Keratinocyte (primary cell): ENCODE measurements around the gene RELT. TPM values are rescaled to one million over a fixed set of nuclear protein-coding genes. Genes with fewer than 3 reads are reported as not detected.
A peak's percentile ranks its signal among the peaks of the same experiment; 100 is the strongest.

Experiments
- DNase-seq: peaks from one replicate; pipeline ENCODE4 v3.0.0-alpha.2; 2011; ENCODE audit warnings: low read depth, missing footprints, low spot score
- FAIRE-seq: peaks from 2 replicates; lab custom pipeline; 2011; peaks lifted over from hg19 to GRCh38; lab: Jason Lieb, UNC
- H2AFZ ChIP-seq: 2 replicates; pipeline ENCODE4 v1.6.0; 2012; ENCODE audit warnings: low read length, control low read depth, inconsistent platforms; ENCODE audit not compliant: control insufficient read depth
- H3K27ac ChIP-seq: 2 replicates; pipeline ENCODE4 v1.5.1; 2011; ENCODE audit warnings: low read length; ENCODE audit not compliant: control insufficient read depth, insufficient read depth
- H3K27me3 ChIP-seq: 3 replicates; pipeline ENCODE4 v1.6.0; 2011; ENCODE audit warnings: low read length; ENCODE audit not compliant: control insufficient read depth, insufficient read depth; ENCODE audit errors: extremely low read depth
- H3K36me3 ChIP-seq, 2 experiments: 2 replicates in 1 of 2; 3 replicates in 1 of 2; pipeline ENCODE4 v1.5.1; 2011; ENCODE audit warnings: low read length in 2 of 2, mild to moderate bottlenecking in 1 of 2; ENCODE audit not compliant: control insufficient read depth in 2 of 2, insufficient read depth in 2 of 2; ENCODE audit errors: extremely low read depth in 1 of 2
- H3K4me1 ChIP-seq: 3 replicates; pipeline ENCODE4 v1.5.1; 2011; ENCODE audit warnings: low read length; ENCODE audit not compliant: control insufficient read depth, insufficient read depth; ENCODE audit errors: extremely low read depth
- H3K4me2 ChIP-seq: 3 replicates; pipeline ENCODE4 v1.6.0; 2011; ENCODE audit warnings: low read depth, low read length; ENCODE audit not compliant: control insufficient read depth, insufficient read depth; ENCODE audit errors: extremely low read depth
- H3K4me3 ChIP-seq, 3 experiments: fragments of 200-600 bp in 1 of 3; sonication (generic) in 1 of 3; 2 replicates in 2 of 3; 3 replicates in 1 of 3; pipeline ENCODE4 v1.5.1; 2011 to 2016; ENCODE audit warnings: low read length in 3 of 3, mild to moderate bottlenecking in 3 of 3, control low read depth in 2 of 3, inconsistent platforms in 1 of 3, low read depth in 1 of 3, mixed read lengths in 1 of 3, mixed run types in 1 of 3, moderate library complexity in 1 of 3; ENCODE audit not compliant: control insufficient read depth in 2 of 3, insufficient read depth in 2 of 3; ENCODE audit errors: extremely low read depth in 1 of 3
- H3K79me2 ChIP-seq: 2 replicates; pipeline ENCODE4 v1.6.0; 2012; ENCODE audit warnings: low read length; ENCODE audit not compliant: control insufficient read depth, insufficient read depth
- H3K9ac ChIP-seq: 3 replicates; pipeline ENCODE4 v1.6.0; 2011; ENCODE audit warnings: low read length; ENCODE audit not compliant: control insufficient read depth, insufficient read depth; ENCODE audit errors: extremely low read depth
- H3K9me1 ChIP-seq: 3 replicates; pipeline ENCODE4 v1.6.0; 2011; ENCODE audit warnings: low read length; ENCODE audit not compliant: control insufficient read depth, insufficient read depth; ENCODE audit errors: extremely low read depth
- H3K9me3 ChIP-seq: 2 replicates; pipeline ENCODE4 v1.5.1; 2012; ENCODE audit warnings: low read depth, low read length; ENCODE audit not compliant: control insufficient read depth
- H4K20me1 ChIP-seq: 3 replicates; pipeline ENCODE4 v1.6.0; 2011; ENCODE audit warnings: low read length; ENCODE audit not compliant: control insufficient read depth, insufficient read depth; ENCODE audit errors: extremely low read depth
- CTCF ChIP-seq, 3 experiments: IDR thresholded peaks in 1 of 3; conservative IDR thresholded peaks in 1 of 3; optimal IDR thresholded peaks in 1 of 3; 2 replicates in 2 of 3; 3 replicates in 1 of 3; pipeline versions ENCODE3 to v1.5.1; 2011; ENCODE audit warnings: low read length in 3 of 3, mild to moderate bottlenecking in 3 of 3, moderate library complexity in 2 of 3, control low read depth in 1 of 3, inconsistent platforms in 1 of 3; ENCODE audit not compliant: insufficient read depth in 2 of 3; ENCODE audit errors: extremely low read depth in 1 of 3
- EZH2 ChIP-seq: IDR thresholded peaks from one replicate; pipeline ENCODE4 v1.6.1; 2012; ENCODE audit warnings: inconsistent platforms, mild to moderate bottlenecking, low read length, moderate library complexity
- dilution Hi-C: fragments of 300-500 bp; cut with MboI; formaldehyde crosslinking; loops from one replicate; pipeline ENCODE4 v1.7.0; 2020; ENCODE audit warnings: low sequenced_read_pairs; ENCODE audit not compliant: extremely low pct_ligation_motif_present
- polyA plus RNA-seq, 5 experiments: library from polyadenylated mRNA; depleted of rRNA in 3 of 5; stranded (reverse) in 3 of 5; stranded (forward) in 1 of 5; unstranded in 1 of 5; fragments of >200 nt; gene quantifications; 1 replicate in 1 of 5; 2 replicates in 3 of 5; 3 replicates in 1 of 5; pipeline versions ENCODE4 v1.2.1 to v1.2.3, GENCODE V29; 2011 to 2012; ENCODE audit warnings: missing spikeins in 2 of 5, low read depth in 1 of 5, low replicate concordance in 1 of 5

The RELT gene
- polyA plus RNA-seq, 1 donor (not counting 4 experiments of a cell fraction or from before 2014, with no cell fraction given): 4.2 TPM

GRCh38 chr11:73403541-73403940, 27.3 kb downstream of the RELT start:
- no peak overlapping the region for H3K27ac ChIP-seq
- H3K79me2 ChIP-seq: no peaks in the 10 kb centered on the region
- H3K27me3 ChIP-seq: no peaks in the 10 kb centered on the region
- no peak overlapping the region for H3K9ac ChIP-seq
- no peaks in the 10 kb centered on the region for H3K4me1 ChIP-seq
- DNase-seq (no peak), FAIRE-seq (no peak)
- dilution Hi-C loops: no loop called here
- H3K4me2 ChIP-seq: no peak overlapping the region
- TF ChIP-seq EZH2 (no peak), CTCF (optimal IDR thresholded peaks at IDR 0.05 in 1 of 3, IDR thresholded peaks at IDR 0.05 in 1 of 3, conservative IDR thresholded peaks at IDR 0.05 in 1 of 3; ENCODE audit: extremely low read depth in 1 of 3, insufficient read depth in 2 of 3, low read length in 3 of 3) (no peak)
- H3K9me3 ChIP-seq: no peaks in the 10 kb centered on the region
- H3K36me3 ChIP-seq: peaks cover 7 to 14% of the 10 kb centered on the region in 2 experiments
- no peak overlapping the region for H3K4me3 ChIP-seq
- no peaks in the 10 kb centered on the region for H4K20me1 ChIP-seq
- no peak overlapping the region for H2AFZ ChIP-seq
- no peaks in the 10 kb centered on the region for H3K9me1 ChIP-seq

GRCh38 chr11:73404048-73404447, 27.8 kb downstream of the RELT start:
- Histone ChIP-seq H4K20me1 (no peaks in the 10 kb centered on the region), H3K27ac (no peak overlapping the region), H3K36me3 (peaks cover 8 to 16% of the 10 kb centered on the region in 2 experiments), H3K4me2 (no peak overlapping the region), H3K27me3 (no peaks in the 10 kb centered on the region), H3K9me1 (no peaks in the 10 kb centered on the region), H2AFZ (no peak overlapping the region), H3K79me2 (no peaks in the 10 kb centered on the region), H3K9me3 (no peaks in the 10 kb centered on the region), H3K9ac (no peak overlapping the region), H3K4me3 (no peak overlapping the region), H3K4me1 (no peaks in the 10 kb centered on the region)
- TF ChIP-seq CTCF (optimal IDR thresholded peaks at IDR 0.05 in 1 of 3, IDR thresholded peaks at IDR 0.05 in 1 of 3, conservative IDR thresholded peaks at IDR 0.05 in 1 of 3; ENCODE audit: extremely low read depth in 1 of 3, insufficient read depth in 2 of 3, low read length in 3 of 3): peak; percentile 67 to 70 (median 67)
- TF ChIP-seq EZH2: no peak
- DNase-seq: no peak
- dilution Hi-C loops: no loop called here
- no peak for FAIRE-seq
